IPS DF 19.7 (cell line): Measurements from ENCODE around the gene USP30.

ENCODE experiments used
- DNase-seq: peaks from one replicate; pipeline ENCODE4 v3.0.0-alpha.2; 2013; ENCODE audit warnings: low read depth, low spot score

The USP30 gene

DNA sequence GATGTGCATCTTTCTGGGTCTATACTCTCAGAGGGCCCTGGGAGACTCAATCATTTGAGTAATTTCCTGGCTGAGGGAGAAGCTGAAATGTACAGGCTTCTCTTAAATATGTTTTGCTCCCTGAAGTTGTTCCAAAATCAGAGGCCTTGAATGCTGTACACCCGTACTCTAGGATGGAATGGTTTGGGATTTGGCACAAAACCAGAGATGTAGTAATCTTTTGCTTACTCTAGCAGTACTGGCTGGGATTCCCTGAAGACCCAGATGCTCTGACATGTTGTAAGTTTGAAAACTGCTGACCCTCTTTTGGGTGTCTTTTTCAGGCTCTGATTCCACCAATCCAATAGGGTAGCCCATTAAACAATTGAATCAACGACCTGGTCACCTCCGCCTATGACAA, 74.4 kb downstream of the USP30 start:
- no peak for DNase-seq

DNA sequence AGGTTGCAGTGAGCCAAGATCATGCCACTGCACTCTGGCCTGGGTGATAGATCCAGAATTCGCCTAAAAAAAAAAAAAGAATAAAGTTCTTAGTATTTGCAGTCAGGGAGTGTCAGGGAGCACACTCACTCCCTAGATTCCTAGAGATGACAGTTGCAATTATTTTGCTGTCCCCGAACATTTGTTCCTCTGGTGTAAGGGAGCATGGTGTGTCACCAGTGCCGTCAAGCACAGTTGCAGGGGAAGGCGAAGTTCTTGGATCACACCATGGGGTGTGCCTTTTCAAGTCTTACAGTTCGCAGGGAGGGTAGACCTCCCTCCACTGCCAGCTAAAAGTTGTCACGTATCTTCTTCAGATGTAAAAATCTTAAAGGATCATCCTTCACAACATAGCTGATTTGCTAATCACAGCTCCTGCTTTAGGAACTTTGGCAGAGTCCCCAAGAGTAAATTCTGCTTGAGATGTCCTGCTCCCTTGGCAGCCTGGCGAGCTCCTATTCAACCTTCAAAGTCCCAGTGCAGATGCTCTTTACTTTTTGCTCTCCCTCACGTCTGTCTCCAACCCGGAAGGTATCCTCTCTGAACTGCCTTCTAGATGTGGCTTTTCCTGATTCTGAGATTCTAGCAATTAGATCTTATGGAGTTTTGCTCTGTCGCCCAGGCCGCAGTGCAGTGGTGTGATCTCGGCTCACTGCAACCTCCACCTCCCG, 75.3 kb downstream of the USP30 start:
- no peak for DNase-seq

DNA sequence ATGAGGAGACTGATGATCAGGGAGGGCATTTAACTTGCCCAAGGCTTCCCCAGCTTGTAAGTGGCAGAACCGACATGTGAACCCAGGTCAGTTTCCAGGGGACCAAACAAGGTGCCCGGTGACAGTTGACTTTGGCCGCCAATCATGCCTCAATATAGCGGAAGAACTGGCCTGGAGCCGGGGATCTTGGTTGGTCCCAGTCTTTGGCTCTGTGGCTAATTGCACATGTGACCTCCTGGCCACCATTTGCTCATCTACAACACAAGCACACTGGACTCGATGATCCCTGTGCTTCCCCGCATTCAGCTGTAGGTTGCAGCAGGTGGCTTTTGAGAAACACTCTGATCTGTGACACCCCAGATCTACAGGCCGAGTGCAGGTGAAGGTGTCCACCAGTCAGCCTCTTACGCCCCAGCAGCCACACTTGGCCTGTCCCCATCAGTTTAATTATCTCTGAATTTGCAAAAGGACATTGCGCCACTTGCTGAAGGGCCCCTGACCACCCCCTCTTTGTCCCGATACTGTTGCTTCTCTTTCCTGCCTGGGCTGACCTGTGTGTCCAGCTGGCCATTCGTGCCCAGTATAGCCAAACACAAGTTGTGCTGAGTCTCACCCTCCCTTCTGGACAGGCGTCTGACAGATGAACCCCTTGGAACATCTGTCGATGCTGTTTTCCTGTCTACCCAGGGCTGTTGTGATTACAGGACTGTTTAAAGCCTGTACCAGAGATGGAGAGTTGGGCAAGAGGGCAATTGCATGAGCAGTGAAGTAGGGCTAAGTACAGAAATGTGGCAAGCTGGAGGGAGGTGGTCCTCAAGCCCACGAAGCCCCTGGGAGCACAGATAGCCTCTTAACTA, 78.1 kb downstream of the USP30 start:
- no peak for DNase-seq

DNA sequence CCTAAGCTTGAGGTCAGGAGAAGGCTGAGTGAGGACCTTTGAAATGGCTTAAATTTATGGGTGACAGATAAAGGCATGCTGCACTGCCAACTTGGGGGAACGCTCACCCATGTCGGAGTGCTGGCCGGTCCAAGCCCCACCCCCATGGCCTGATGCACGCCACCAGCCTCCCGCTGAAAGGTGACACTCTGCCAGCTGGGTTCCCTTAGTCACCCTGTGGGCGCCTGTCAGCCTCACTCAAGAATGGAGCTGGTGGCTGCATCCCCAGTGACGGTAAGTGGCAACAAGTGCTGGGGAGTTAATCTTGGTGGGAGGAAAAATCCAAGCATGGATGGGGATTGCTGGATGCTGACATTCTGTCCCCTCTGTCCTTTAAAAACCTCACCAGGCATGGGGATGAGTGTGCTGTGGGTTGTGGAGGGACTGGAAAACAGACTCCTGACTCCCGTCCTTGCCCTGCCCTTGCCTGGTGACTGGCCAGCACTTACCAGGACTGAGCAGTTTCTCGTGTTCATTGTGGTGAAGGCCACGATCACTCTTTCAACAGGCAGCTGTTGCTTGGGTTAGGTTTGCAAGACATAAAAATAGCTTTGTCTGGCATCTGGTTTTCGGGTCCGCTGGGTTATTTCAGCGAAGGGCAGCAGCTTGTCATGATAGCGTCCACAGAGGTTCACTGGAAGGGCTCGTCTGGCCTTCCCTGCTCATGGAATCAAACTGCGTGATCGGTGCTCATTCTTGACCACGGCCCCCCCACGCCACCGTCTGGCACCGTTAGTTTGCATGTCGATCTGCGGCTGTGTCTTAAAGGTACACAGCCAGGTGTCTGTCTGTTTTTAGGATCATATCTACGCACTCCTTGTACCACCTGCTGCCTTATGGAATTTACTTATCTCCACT, 79.0 kb downstream of the USP30 start:
- no peak for DNase-seq

DNA sequence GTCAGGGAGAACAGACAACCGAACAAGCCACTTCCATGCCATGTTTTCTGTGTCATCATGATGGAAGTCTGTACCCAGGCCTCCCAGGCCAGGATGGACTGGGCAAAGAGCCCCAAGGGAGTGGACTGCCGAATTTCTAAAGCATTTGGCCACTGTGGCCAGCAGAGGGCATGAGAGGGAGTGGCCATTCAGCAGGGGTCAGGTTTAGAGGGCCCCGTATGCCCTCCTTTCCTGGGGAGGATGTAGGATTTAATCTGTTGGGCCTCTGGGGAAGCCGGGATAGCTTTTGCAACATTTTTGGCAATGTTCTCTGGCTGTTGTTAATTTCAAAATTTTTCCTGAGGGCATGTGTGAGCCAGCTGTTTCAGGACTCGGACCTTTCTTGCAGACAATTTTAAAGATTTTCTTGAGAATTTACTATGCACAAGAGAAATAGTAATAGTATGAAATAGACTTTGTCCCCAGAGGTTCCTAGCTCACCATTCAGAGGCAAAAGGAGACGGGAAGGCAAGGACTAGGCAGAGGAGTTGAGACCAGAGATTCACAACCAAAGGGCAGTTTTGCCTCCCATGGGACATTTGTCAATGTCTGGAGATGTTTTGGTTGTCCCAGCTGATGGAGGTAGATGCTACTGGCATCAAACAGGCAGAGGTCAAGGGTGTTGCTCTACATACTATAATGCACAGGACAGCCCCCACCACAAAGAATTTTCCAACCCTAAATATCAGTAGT, 82.0 kb downstream of the USP30 start:
- no peak for DNase-seq

DNA sequence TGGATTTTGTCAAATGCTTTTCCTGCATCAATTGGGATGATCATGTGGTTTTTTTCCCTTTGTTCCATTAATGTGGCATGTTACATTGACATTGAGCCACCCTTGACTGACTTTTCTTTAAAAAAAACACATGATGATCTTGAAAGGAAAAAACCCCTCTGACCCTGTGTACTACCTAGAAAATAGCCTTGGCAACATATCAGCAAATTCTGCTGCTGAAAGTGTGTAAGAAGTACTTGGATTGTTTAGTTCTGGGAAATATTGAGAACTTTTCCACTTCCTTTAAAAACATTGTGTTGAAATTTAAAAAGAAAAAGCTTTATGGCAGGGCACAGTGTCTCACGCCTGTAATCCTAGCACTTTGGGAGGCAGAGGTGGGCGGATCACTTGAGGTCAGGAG, 84.7 kb downstream of the USP30 start:
- DNase-seq, result no peak
